HS-27A (cell line): Measurements from ENCODE around the gene SMYD3.

Experiments
- DNase-seq: peaks from one replicate; pipeline ENCODE4 v3.0.0-alpha.2; 2012; ENCODE audit warnings: low read depth, missing footprints

SMYD3 gene

GRCh38 chr1:246176126-246177024 lies 330.7 kb downstream of the SMYD3 start:
- no peak for DNase-seq

GRCh38 chr1:246170574-246171261 lies 336.4 kb downstream of the SMYD3 start:
- no peak for DNase-seq

- no peak for DNase-seq
These were observed 337.6 kb downstream of the SMYD3 start for GRCh38 chr1:246169486-246169885.

GRCh38 chr1:246169019-246169418 lies 338.1 kb downstream of the SMYD3 start:
- DNase-seq: no peak

- DNase-seq: no peak
These were observed 340.2 kb downstream of the SMYD3 start for GRCh38 chr1:246166841-246167240.

- DNase-seq: no peak
These were observed 341.0 kb downstream of the SMYD3 start for GRCh38 chr1:246165826-246166709.

GRCh38 chr1:246164764-246165163 lies 342.3 kb downstream of the SMYD3 start:
- no peak for DNase-seq

GRCh38 chr1:246162560-246162959 lies 344.5 kb downstream of the SMYD3 start:
- DNase-seq: no peak

GRCh38 chr1:246161626-246162025 lies 345.5 kb downstream of the SMYD3 start:
- DNase-seq: no peak

GRCh38 chr1:246160905-246161304 lies 346.2 kb downstream of the SMYD3 start:
- no peak for DNase-seq

GRCh38 chr1:246160374-246160773 lies 346.7 kb downstream of the SMYD3 start:
- DNase-seq: no peak

GRCh38 chr1:246159279-246160227 lies 347.5 kb downstream of the SMYD3 start:
- no peak for DNase-seq

GRCh38 chr1:246158131-246158530 lies 348.9 kb downstream of the SMYD3 start:
- DNase-seq: no peak

GRCh38 chr1:246157516-246157915 lies 349.6 kb downstream of the SMYD3 start:
- DNase-seq: no peak

- no peak for DNase-seq
These were observed 350.2 kb downstream of the SMYD3 start for GRCh38 chr1:246156847-246157246.

- no peak for DNase-seq
These were observed 351.2 kb downstream of the SMYD3 start for GRCh38 chr1:246155923-246156322.

GRCh38 chr1:246153796-246154212 lies 353.3 kb downstream of the SMYD3 start:
- DNase-seq: no peak

- no peak for DNase-seq
These were observed 354.1 kb downstream of the SMYD3 start for GRCh38 chr1:246152986-246153431.

- no peak for DNase-seq
These were observed 355.2 kb downstream of the SMYD3 start for GRCh38 chr1:246151796-246152434.

- DNase-seq: no peak
These were observed 357.5 kb downstream of the SMYD3 start for GRCh38 chr1:246149543-246149942.
